Thyroid gland (tissue), 4 donors: ENCODE data around the gene TMEM145.

Experiments
- POLR2A ChIP-seq, 2 donors: fragments of 450-650 bp; IDR thresholded peaks; one replicate each; pipeline ENCODE4 v1.6.1; 2017; ENCODE audit warnings: antibody characterized with exemption in 2 of 2, mild to moderate bottlenecking in 2 of 2, moderate library complexity in 1 of 2
- TF ChIP-seq, protein P1 (sequence below), 6 experiments: fragments of 200-600 bp in 3 of 6; fragments of 450-650 bp in 3 of 6; sonication (generic) in 3 of 6; IDR thresholded peaks; one replicate each; pipeline ENCODE4 v1.5.1; 2016 to 2019; ENCODE audit warnings: antibody characterized with exemption in 6 of 6, mild to moderate bottlenecking in 2 of 6, inconsistent platforms in 1 of 6, moderate library complexity in 1 of 6

DNA sequence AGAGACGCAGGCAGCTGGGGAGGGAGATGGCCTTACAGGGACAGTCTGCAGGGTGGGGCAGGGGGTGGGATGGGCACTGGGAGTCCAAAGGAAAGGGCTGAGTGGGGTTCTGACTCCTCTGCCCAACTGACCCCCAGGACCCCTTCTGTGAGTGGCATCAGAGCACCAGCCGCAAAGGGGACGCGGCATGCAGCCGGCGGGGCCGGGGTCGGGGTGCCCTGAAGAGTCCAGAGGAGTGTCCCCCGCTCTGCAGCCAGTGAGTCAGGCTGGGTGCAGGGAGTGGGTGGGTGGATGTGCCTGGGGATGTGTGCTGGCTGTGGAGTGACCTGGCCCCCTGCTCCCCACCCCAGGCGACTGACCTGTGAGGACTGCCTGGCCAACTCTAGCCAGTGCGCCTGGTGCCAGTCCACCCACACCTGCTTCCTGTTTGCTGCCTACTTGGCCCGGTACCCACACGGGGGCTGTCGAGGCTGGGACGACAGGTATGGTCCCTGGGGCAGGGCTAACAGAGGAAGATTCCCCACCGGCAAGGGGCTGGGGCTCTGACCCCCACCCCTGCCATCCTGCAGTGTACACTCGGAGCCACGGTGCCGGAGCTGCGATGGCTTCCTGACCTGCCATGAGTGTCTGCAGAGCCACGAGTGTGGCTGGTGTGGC is 38.1 kb downstream of the TMEM145 start:
- TF ChIP-seq POLR2A (IDR thresholded peaks at IDR 0.05), result no peak
- TF ChIP-seq, protein P1, sequence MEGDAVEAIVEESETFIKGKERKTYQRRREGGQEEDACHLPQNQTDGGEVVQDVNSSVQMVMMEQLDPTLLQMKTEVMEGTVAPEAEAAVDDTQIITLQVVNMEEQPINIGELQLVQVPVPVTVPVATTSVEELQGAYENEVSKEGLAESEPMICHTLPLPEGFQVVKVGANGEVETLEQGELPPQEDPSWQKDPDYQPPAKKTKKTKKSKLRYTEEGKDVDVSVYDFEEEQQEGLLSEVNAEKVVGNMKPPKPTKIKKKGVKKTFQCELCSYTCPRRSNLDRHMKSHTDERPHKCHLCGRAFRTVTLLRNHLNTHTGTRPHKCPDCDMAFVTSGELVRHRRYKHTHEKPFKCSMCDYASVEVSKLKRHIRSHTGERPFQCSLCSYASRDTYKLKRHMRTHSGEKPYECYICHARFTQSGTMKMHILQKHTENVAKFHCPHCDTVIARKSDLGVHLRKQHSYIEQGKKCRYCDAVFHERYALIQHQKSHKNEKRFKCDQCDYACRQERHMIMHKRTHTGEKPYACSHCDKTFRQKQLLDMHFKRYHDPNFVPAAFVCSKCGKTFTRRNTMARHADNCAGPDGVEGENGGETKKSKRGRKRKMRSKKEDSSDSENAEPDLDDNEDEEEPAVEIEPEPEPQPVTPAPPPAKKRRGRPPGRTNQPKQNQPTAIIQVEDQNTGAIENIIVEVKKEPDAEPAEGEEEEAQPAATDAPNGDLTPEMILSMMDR (IDR thresholded peaks at IDR 0.05), result no peak
